HepG2 (cell line): ENCODE data around the gene VGLL4. TPM values are rescaled to one million over a fixed set of nuclear protein-coding genes. Genes with fewer than 3 reads are reported as not detected.

Experiments
- AHR ChIP-seq: IDR thresholded peaks from 2 replicates; pipeline ENCODE4 v1.6.1; 2018; ENCODE audit warnings: missing genetic modification reagents, missing compliant biosample characterization
- ELF1 ChIP-seq: sonication (generic); formaldehyde crosslinking; IDR thresholded peaks from 2 replicates; pipeline ENCODE4 v1.4.0; 2020; ENCODE audit warnings: missing genetic modification reagents
- FOXC1 ChIP-seq: sonication (generic); formaldehyde crosslinking; IDR thresholded peaks from 2 replicates; pipeline ENCODE4 v1.8.0; 2022; ENCODE audit warnings: mild to moderate bottlenecking, missing genetic modification reagents, borderline replicate concordance
- GABPA ChIP-seq, 2 experiments: IDR thresholded peaks; 2 replicates each; pipeline ENCODE4 v1.6.1; 2011 to 2016; ENCODE audit warnings: low read depth in 2 of 2, low read length in 1 of 2, missing biosample characterization in 1 of 2, missing genetic modification characterization in 1 of 2
- GATAD2A ChIP-seq: IDR thresholded peaks from 2 replicates; pipeline ENCODE4 v1.6.1; 2016
- KLF11 ChIP-seq: IDR thresholded peaks from 2 replicates; pipeline ENCODE4 v1.6.1; 2016; ENCODE audit warnings: missing compliant biosample characterization
- MAFK ChIP-seq, 2 experiments: IDR thresholded peaks in 1 of 2; conservative IDR thresholded peaks in 1 of 2; 2 replicates each; pipeline ENCODE4 v1.6.1; 2011; ENCODE audit warnings: improper control_type of control experiment in 2 of 2, low read length in 2 of 2
- MEIS2 ChIP-seq: sonication (generic); formaldehyde crosslinking; IDR thresholded peaks from 2 replicates; pipeline ENCODE4 v1.9.0; 2021; ENCODE audit warnings: mild to moderate bottlenecking, missing genetic modification reagents
- NFRKB ChIP-seq: fragments of 450-650 bp; IDR thresholded peaks from 2 replicates; pipeline ENCODE4 v1.6.1; 2017
- POGZ ChIP-seq: sonication (generic); formaldehyde crosslinking; IDR thresholded peaks from 2 replicates; pipeline ENCODE4 v1.4.0; 2020; ENCODE audit warnings: mild to moderate bottlenecking, missing genetic modification reagents
- RBM22 ChIP-seq: fragments of 200-400 bp; formaldehyde crosslinking; optimal IDR thresholded peaks from 2 replicates; pipeline ENCODE3; 2017; ENCODE audit warnings: mild to moderate bottlenecking, low read length, moderate library complexity
- RXRB ChIP-seq: IDR thresholded peaks from 2 replicates; pipeline ENCODE4 v1.6.1; 2016; ENCODE audit warnings: borderline replicate concordance, missing genetic modification reagents, missing compliant biosample characterization
- SAP130 ChIP-seq: IDR thresholded peaks from 2 replicates; pipeline ENCODE4 v1.6.1; 2016; ENCODE audit warnings: low read depth
- SOX5 ChIP-seq: IDR thresholded peaks from 2 replicates; pipeline ENCODE4 v1.6.1; 2016; ENCODE audit warnings: borderline replicate concordance
- TEAD3 ChIP-seq: optimal IDR thresholded peaks from 2 replicates; pipeline ENCODE3; 2016; ENCODE audit warnings: borderline replicate concordance
- YEATS4 ChIP-seq: sonication (generic); formaldehyde crosslinking; IDR thresholded peaks from 2 replicates; pipeline ENCODE4 v1.4.0; 2020; ENCODE audit warnings: missing genetic modification reagents, borderline replicate concordance
- ZBTB33 ChIP-seq: sonication (generic); formaldehyde crosslinking; IDR thresholded peaks from 2 replicates; pipeline ENCODE4 v1.4.0; 2020; ENCODE audit warnings: missing genetic modification reagents
- ZEB1 ChIP-seq: IDR thresholded peaks from 2 replicates; pipeline ENCODE4 v1.6.1; 2012; ENCODE audit warnings: mild to moderate bottlenecking, low read depth, inconsistent platforms; ENCODE audit not compliant: insufficient replicate concordance
- ZKSCAN1 ChIP-seq: fragments of 150-350 bp; IDR thresholded peaks from 2 replicates; pipeline ENCODE4 v1.6.1; 2014; ENCODE audit warnings: low read length
- ZNF143 ChIP-seq: sonication (generic); formaldehyde crosslinking; IDR thresholded peaks from 2 replicates; pipeline ENCODE4 v1.4.0; 2020; ENCODE audit warnings: missing genetic modification reagents
- ZNF574 ChIP-seq: sonication (generic); formaldehyde crosslinking; IDR thresholded peaks from 2 replicates; pipeline ENCODE4 v1.4.0; 2020; ENCODE audit warnings: missing genetic modification reagents
- ZNF878 ChIP-seq: sonication (generic); formaldehyde crosslinking; IDR thresholded peaks from 2 replicates; pipeline ENCODE4 v1.8.1; 2023; ENCODE audit warnings: mild to moderate bottlenecking, missing genetic modification reagents, moderate library complexity
- ZNF891 ChIP-seq: sonication (generic); formaldehyde crosslinking; IDR thresholded peaks from 2 replicates; pipeline ENCODE4 v1.5.0; 2020; ENCODE audit warnings: mild to moderate bottlenecking, missing genetic modification reagents
- ZUFSP ChIP-seq: sonication (generic); formaldehyde crosslinking; IDR thresholded peaks from 2 replicates; pipeline ENCODE4 v1.9.0; 2021; ENCODE audit warnings: missing genetic modification reagents, mild to moderate bottlenecking, borderline replicate concordance
- polyA plus RNA-seq, 8 experiments: library from polyadenylated mRNA; depleted of rRNA in 3 of 8; stranded (reverse) in 7 of 8; unstranded in 1 of 8; fragments of >200 nt; fragmentation: Illumina TruSeq in 4 of 8; extraction: Trizol in 4 of 8; gene quantifications; 2 replicates each; pipeline versions ENCODE4 v1.2.1 to v1.2.3, GENCODE V29; 2011 to 2016; ENCODE audit warnings: low read depth in 4 of 8, missing spikeins in 1 of 8, mixed read lengths in 1 of 8; ENCODE audit not compliant: insufficient read depth in 1 of 8
- total RNA-seq, 5 experiments: library from RNA; depleted of rRNA; stranded (reverse); fragments of >200 nt; fragmentation: Illumina TruSeq; extraction: Trizol; gene quantifications; 2 replicates each; pipeline ENCODE4 v1.2.3, GENCODE V29; 2016; ENCODE audit warnings: low read depth in 1 of 5

Gene VGLL4
- total and polyA plus RNA-seq, 2 of the 13 experiments (the other 11 are each of a cell fraction or from before 2014, with no cell fraction given), result 23.2 to 39.0 TPM

GRCh38 chr3:11514191-11514821, 129.4 kb downstream of the VGLL4 start (continued):
- TF ChIP-seq ZUFSP (CRISPR knock-in tag) (no peak), ZNF143 (CRISPR knock-in tag) (no peak), KLF11 (CRISPR knock-in tag) (no peak), MEIS2 (CRISPR knock-in tag) (no peak), ZEB1 (no peak), RXRB (CRISPR knock-in tag) (0 out of 2 replicates have a peak, but pooled peaks have one; percentile 27), FOXC1 (CRISPR knock-in tag) (no peak), ZNF878 (CRISPR knock-in tag) (no peak), TEAD3 (CRISPR knock-in tag) (peak; percentile 36), POGZ (CRISPR knock-in tag) (0 out of 2 replicates have a peak, but pooled peaks have one; percentile 26), GABPA (IDR thresholded peaks at IDR 0.05; ENCODE audit: low read depth, low read length) (no peak), GABPA (CRISPR knock-in tag; IDR thresholded peaks at IDR 0.05; ENCODE audit: low read depth) (peak; percentile 53; the same call in 1 of the 2 replicates), ZNF574 (0 out of 2 replicates have a peak, but pooled peaks have one; percentile 26), ZBTB33 (CRISPR knock-in tag) (peak; percentile 99), RBM22 (no peak), ZKSCAN1 (no peak), NFRKB (no peak), GATAD2A (0 out of 2 replicates have a peak, but pooled peaks have one; percentile 20), ZNF891 (CRISPR knock-in tag) (no peak), SAP130 (CRISPR knock-in tag) (peak; percentile 61), MAFK (conservative IDR thresholded peaks at IDR 0.05 in 1 of 2, IDR thresholded peaks at IDR 0.05 in 1 of 2; ENCODE audit: low read length in 2 of 2) (peak; percentile 49 to 52), SOX5 (CRISPR knock-in tag) (0 out of 2 replicates have a peak, but pooled peaks have one; percentile 16), AHR (CRISPR knock-in tag) (no peak), ELF1 (CRISPR knock-in tag) (peak; percentile 33; the same call in 1 of the 2 replicates), YEATS4 (CRISPR knock-in tag) (no peak)
